NB4 (cell line): ENCODE data around the gene SYT13.

Experiments used
- DNase-seq: peaks from one replicate; pipeline ENCODE4 v3.0.0; 2010; ENCODE audit warnings: low read depth
- H3K4me3 ChIP-seq: one replicate; pipeline ENCODE4 v1.5.1; 2011; ENCODE audit warnings: mild to moderate bottlenecking, low read depth, low read length, moderate library complexity
- CTCF ChIP-seq: IDR thresholded peaks from one replicate; pipeline ENCODE4 v1.5.1; 2012; ENCODE audit warnings: low read depth, low read length
- MAX ChIP-seq: IDR thresholded peaks from 2 replicates; pipeline ENCODE4 v1.6.1; 2011; ENCODE audit warnings: low read depth, low read length
- MYC ChIP-seq: IDR thresholded peaks from 2 replicates; pipeline ENCODE4 v1.6.1; 2011; ENCODE audit warnings: low read depth, low read length
- POLR2A ChIP-seq: IDR thresholded peaks from 2 replicates; pipeline ENCODE4 v1.6.1; 2011; ENCODE audit warnings: mild to moderate bottlenecking; ENCODE audit not compliant: insufficient read length; ENCODE audit errors: extremely low read depth

Gene SYT13

GRCh38 chr11:45210846-45211245 is 75.3 kb downstream of the SYT13 start:
- DNase-seq = no peak
- H3K4me3 ChIP-seq = no peak overlapping the region
- TF ChIP-seq POLR2A = no peak
- no peak for TF ChIP-seq CTCF
- TF ChIP-seq MYC = no peak
- TF ChIP-seq MAX = no peak

- no peak for TF ChIP-seq MAX
- no peak for TF ChIP-seq MYC
- TF ChIP-seq CTCF = no peak
- no peak for TF ChIP-seq POLR2A
Observed at GRCh38 chr11:45209891-45210699, 76.0 kb downstream of the SYT13 start.

GRCh38 chr11:45209000-45209879 is 76.9 kb downstream of the SYT13 start:
- DNase-seq = no peak
- no peak overlapping the region for H3K4me3 ChIP-seq
- TF ChIP-seq MYC (no peak), CTCF (no peak), MAX (no peak), POLR2A (no peak)

More at GRCh38 chr11:45209891-45210699, 76.0 kb downstream of the SYT13 start:
- DNase-seq = peak; percentile 45
- H3K4me3 ChIP-seq = no peak overlapping the region

GRCh38 chr11:45208135-45208534 is 78.0 kb downstream of the SYT13 start:
- TF ChIP-seq MAX (no peak), POLR2A (no peak), CTCF (no peak), MYC (no peak)
- no peak overlapping the region for H3K4me3 ChIP-seq
- no peak for DNase-seq

- no peak for TF ChIP-seq CTCF
- TF ChIP-seq POLR2A = no peak
- no peak for TF ChIP-seq MAX
- no peak for TF ChIP-seq MYC
- no peak for DNase-seq
- no peak overlapping the region for H3K4me3 ChIP-seq
Observed at GRCh38 chr11:45205978-45206377, 80.2 kb downstream of the SYT13 start.
